ENCODE measurements around the gene TSLP. TPM values are rescaled to one million over a fixed set of nuclear protein-coding genes. Genes with fewer than 3 reads are reported as not detected.

Gene TSLP
- total and polyA plus RNA-seq, 2 of the 8 experiments (the other 6 are each of a cell fraction or from before 2014, with no cell fraction given), result 0.39 to 1.9 TPM

DNA sequence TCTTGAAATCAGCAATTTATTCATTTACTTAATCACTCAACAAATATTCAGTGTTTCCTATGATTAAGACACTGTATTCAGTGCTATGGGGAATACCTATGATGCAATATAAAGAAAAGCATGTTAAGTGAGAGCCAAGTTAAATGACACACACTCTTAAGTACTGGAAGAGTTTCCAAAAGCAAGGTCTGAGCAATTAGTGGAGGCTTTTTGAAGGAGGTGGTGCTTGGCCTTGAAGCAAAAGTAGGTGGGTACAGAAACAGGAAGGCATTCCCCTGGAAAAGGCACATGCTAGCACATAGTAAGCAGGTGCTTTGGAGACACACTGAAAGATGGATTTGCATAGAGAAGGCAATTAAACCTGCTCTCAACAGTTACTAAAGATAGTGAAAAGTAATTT lies 4.0 kb downstream of the TSLP start:
- Histone ChIP-seq H4K8ac (ENCODE audit: extremely low read depth, insufficient read depth, low read length) (no peak overlapping the region), H2BK20ac (ENCODE audit: low read length) (no peak overlapping the region), H3K27me3 (replicated peaks in 1 of 4; ENCODE audit: control insufficient read depth in 3 of 4, extremely low read depth in 1 of 4, insufficient read depth in 3 of 4, low read length in 3 of 4) (peaks cover 21 to 40% (median 31%) of the 10 kb centered on the region in 4 experiments), H3K27ac (ENCODE audit: low read depth, low read length) (no peak overlapping the region), H2AFZ (ENCODE audit: low read length) (no peak overlapping the region), H3K14ac (ENCODE audit: insufficient read length) (no peak overlapping the region), H3K56ac (replicated peaks; ENCODE audit: insufficient read length, low read depth, low read length) (no peak overlapping the region), H3K23me2 (ENCODE audit: low read depth, low read length) (peaks cover 10% of the 10 kb centered on the region), H3K4me2 (ENCODE audit: insufficient read depth in 1 of 2, low read depth in 2 of 2, low read length in 2 of 2) (no peak overlapping the region), H2BK120ac (replicated peaks; ENCODE audit: low read depth, low read length) (no peak overlapping the region), H3K4me3 (ENCODE audit: extremely low read depth in 1 of 4, insufficient read depth in 2 of 4, low read depth in 3 of 4, low read length in 4 of 4) (no peak overlapping the region), H3K79me1 (ENCODE audit: low read depth, low read length) (no peaks in the 10 kb centered on the region), H3K9ac (replicated peaks in 1 of 4; ENCODE audit: extremely low read depth in 1 of 4, low read depth in 3 of 4, low read length in 3 of 4) (no peak overlapping the region), H3K4me1 (replicated peaks in 1 of 4; ENCODE audit: control insufficient read depth in 3 of 4, insufficient read depth in 4 of 4, low read length in 3 of 4) (no peaks in the 10 kb centered on the region; a peak in 3 of 7 replicates), H3K9me3 (ENCODE audit: insufficient read depth in 2 of 2, low read depth in 1 of 2, low read length in 1 of 2) (no peaks in the 10 kb centered on the region), H3K18ac (ENCODE audit: extremely low read depth, low read length) (no peak overlapping the region), H2AK5ac (ENCODE audit: low read depth, low read length) (no peak overlapping the region), H3K79me2 (ENCODE audit: control insufficient read depth in 1 of 2, insufficient read depth in 2 of 2, low read length in 2 of 2) (no peaks in the 10 kb centered on the region), H3K23ac (ENCODE audit: insufficient read length) (no peak overlapping the region), H2BK5ac (ENCODE audit: low read depth, low read length) (no peak overlapping the region), H3K36me3 (ENCODE audit: control insufficient read depth in 2 of 4, insufficient read depth in 4 of 4, low read length in 3 of 4) (no peaks in the 10 kb centered on the region), H2BK12ac (ENCODE audit: low read depth, low read length) (no peak overlapping the region), H3K4ac (replicated peaks; ENCODE audit: insufficient read length, low read depth, low read length) (no peak overlapping the region), H4K20me1 (replicated peaks in 1 of 2; ENCODE audit: control insufficient read depth in 1 of 2, insufficient read depth in 2 of 2, low read length in 2 of 2) (no peaks in the 10 kb centered on the region), H4K5ac (ENCODE audit: insufficient read length, low read depth, low read length) (no peak overlapping the region), H2BK15ac (ENCODE audit: low read length) (no peak overlapping the region), H4K91ac (replicated peaks; ENCODE audit: insufficient read length, low read length) (no peak overlapping the region)
- ChIA-PET CTCF (ENCODE audit: partially characterized antibody) (no interaction called here), POLR2A (ENCODE audit: partially characterized antibody) (no interaction called here)
- FAIRE-seq (no peak), DNase-seq (ENCODE audit: low read depth in 1 of 2, low spot score in 2 of 2) (no peak)
- TF ChIP-seq, protein P1, sequence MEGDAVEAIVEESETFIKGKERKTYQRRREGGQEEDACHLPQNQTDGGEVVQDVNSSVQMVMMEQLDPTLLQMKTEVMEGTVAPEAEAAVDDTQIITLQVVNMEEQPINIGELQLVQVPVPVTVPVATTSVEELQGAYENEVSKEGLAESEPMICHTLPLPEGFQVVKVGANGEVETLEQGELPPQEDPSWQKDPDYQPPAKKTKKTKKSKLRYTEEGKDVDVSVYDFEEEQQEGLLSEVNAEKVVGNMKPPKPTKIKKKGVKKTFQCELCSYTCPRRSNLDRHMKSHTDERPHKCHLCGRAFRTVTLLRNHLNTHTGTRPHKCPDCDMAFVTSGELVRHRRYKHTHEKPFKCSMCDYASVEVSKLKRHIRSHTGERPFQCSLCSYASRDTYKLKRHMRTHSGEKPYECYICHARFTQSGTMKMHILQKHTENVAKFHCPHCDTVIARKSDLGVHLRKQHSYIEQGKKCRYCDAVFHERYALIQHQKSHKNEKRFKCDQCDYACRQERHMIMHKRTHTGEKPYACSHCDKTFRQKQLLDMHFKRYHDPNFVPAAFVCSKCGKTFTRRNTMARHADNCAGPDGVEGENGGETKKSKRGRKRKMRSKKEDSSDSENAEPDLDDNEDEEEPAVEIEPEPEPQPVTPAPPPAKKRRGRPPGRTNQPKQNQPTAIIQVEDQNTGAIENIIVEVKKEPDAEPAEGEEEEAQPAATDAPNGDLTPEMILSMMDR (IDR thresholded peaks at IDR 0.05; ENCODE audit: control extremely low read depth in 1 of 3, insufficient read depth in 1 of 3, low read depth in 1 of 3, low read length in 3 of 3), result no peak
- TF ChIP-seq HDAC2 (IDR thresholded peaks at IDR 0.05; ENCODE audit: borderline replicate concordance in 1 of 2, low read depth in 2 of 2, low read length in 2 of 2) (no peak), EP300 (IDR thresholded peaks at IDR 0.05; ENCODE audit: borderline replicate concordance in 1 of 2, low read depth in 2 of 2, low read length in 2 of 2) (no peak), TEAD4 (IDR thresholded peaks at IDR 0.05; ENCODE audit: low read depth, low read length) (no peak), SP1 (IDR thresholded peaks at IDR 0.05; ENCODE audit: low read depth, low read length) (no peak), ASH2L (IDR thresholded peaks at IDR 0.05; ENCODE audit: low read length) (no peak), RAD21 (IDR thresholded peaks at IDR 0.05 in 1 of 2, conservative IDR thresholded peaks at IDR 0.05 in 1 of 2; ENCODE audit: low read depth in 2 of 2, low read length in 2 of 2) (no peak), POLR2AphosphoS5 (IDR thresholded peaks at IDR 0.05; ENCODE audit: low read depth, low read length) (no peak), YY1 (IDR thresholded peaks at IDR 0.05; ENCODE audit: low read depth, low read length) (no peak), SAP30 (IDR thresholded peaks at IDR 0.05; ENCODE audit: insufficient read depth, insufficient replicate concordance, low read length) (no peak), JUND (IDR thresholded peaks at IDR 0.05; ENCODE audit: low read length) (no peak), CEBPB (IDR thresholded peaks at IDR 0.05; ENCODE audit: low read depth, low read length) (no peak), KDM1A (IDR thresholded peaks at IDR 0.05; ENCODE audit: borderline replicate concordance, low read length) (no peak)
